ENCODE measurements around the gene B4GALT6. TPM values are rescaled to one million over a fixed set of nuclear protein-coding genes. Genes with fewer than 3 reads are reported as not detected.

Gene B4GALT6
- total and polyA plus RNA-seq, 9 of the 15 experiments (the other 6 are each of a cell fraction or from before 2014, with no cell fraction given): 0.03 to 0.27 (median 0.08) TPM

DNA sequence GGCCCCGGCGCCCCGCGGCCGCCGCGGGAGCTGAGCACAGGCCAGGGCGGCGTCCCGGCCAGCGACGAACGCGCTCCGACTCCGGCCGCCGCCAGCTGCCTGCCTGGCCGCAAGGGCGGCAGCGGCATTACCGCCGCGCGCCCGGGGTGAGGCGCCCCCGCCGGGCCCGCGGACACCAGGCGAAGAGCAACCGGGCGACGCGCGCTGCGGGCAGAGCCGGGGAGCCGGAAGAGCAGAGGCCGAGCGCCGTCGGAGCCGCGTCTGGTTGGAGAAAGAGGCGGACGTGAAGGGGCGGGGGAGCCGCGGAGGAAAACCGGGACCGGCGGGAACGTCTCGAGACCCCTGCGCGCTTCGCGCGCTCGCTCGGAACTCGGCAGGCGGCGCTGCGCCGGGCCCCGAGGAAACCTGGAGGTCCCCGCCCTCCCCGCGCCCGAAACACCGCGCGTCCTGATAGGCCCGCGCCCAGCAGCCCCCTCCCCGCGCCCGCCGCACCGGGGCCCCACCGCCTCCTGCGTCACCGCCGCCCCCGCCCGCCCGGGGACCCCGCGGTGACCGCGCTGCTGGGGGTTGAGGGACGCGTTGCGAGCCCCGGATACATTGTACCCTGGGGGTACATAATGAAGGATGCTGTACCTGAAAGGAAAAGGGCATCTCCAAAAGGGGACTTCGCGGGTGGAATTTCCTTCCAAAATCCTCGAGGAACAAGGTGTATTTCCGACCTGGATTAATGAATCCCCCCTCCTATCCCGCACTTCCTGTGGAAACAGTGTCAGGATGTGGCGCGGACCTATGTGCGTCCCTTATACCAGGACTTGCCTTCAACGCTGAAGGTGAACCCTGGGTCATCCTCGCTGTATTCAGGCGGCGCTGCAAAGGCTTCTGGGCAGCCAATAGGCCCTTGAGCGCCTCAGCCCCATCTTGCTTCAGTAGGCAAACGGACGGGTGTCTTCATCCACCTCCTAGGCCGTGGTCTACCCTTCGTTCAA is 1.0 kb upstream of the B4GALT6 start (continued):
- TF ChIP-seq CTBP1 (IDR thresholded peaks at IDR 0.05; ENCODE audit: borderline replicate concordance) (peak; percentile 83), ETV6 (IDR thresholded peaks at IDR 0.05; ENCODE audit: borderline replicate concordance in 1 of 2, low read depth in 2 of 2, low read length in 1 of 2) (no peak), ETV6 (CRISPR knock-in tag; IDR thresholded peaks at IDR 0.05; ENCODE audit: borderline replicate concordance) (no peak), CBX8 (IDR thresholded peaks at IDR 0.05; ENCODE audit: borderline replicate concordance, extremely low read depth, low read depth, low read length, poor library complexity, severe bottlenecking) (no peak), L3MBTL2 (IDR thresholded peaks at IDR 0.05) (peak; percentile 44; the same call in 1 of the 2 replicates), NFXL1 (CRISPR knock-in tag; IDR thresholded peaks at IDR 0.05) (no peak), MTA2 (IDR thresholded peaks at IDR 0.05; ENCODE audit: low read depth) (no peak)

DNA sequence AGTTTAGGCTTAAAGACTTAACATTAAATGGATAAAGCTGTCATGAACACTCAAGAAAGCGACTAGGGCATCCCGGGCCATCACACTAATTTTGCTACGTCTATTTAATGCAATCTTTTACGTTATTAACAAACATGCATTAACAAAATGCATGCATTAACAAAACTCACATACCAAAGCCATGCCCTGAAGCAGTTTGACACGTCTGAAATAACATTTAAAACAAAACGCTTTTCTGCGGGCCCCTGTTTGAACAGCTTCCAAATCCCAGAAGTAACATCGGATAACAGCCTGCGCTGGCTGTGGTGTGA is 458 bp downstream of the B4GALT6 start:
- DNase-seq (ENCODE audit: extremely low read depth in 1 of 4, low spot score in 3 of 4) (no peak), ATAC-seq (no peak), FAIRE-seq (no peak)
- Histone ChIP-seq H3K36me3 (ENCODE audit: control insufficient read depth, insufficient read depth, low read length) (no peaks in the 10 kb centered on the region), H3K4me3 (no peak overlapping the region), H3K9ac (ENCODE audit: insufficient read depth in 1 of 2, low read depth in 2 of 2, low read length in 2 of 2) (no peak overlapping the region), H4K20me1 (replicated peaks; ENCODE audit: control insufficient read depth, insufficient read depth, low read length) (no peaks in the 10 kb centered on the region), H3K9me3 (replicated peaks; ENCODE audit: control insufficient read depth, insufficient read depth, low read depth, low read length) (no peaks in the 10 kb centered on the region; the same call in 1 of the 2 replicates), H3K27me3 (ENCODE audit: control insufficient read depth in 2 of 2, insufficient read depth in 2 of 2, low read length in 2 of 2) (peaks cover 2 to 8% of the 10 kb centered on the region in 2 experiments; a peak in 2 of 5 replicates), H3K79me2 (ENCODE audit: control insufficient read depth, insufficient read depth, low read length) (no peaks in the 10 kb centered on the region), H3K4me1 (replicated peaks in 1 of 2; ENCODE audit: control insufficient read depth in 2 of 2, insufficient read depth in 2 of 2, low read length in 2 of 2) (peaks cover 0 to 12% of the 10 kb centered on the region in 2 experiments; a peak in 1 of 5 replicates), H3K9me1 (ENCODE audit: control insufficient read depth, insufficient read depth, low read length) (no peaks in the 10 kb centered on the region), H3K27ac (ENCODE audit: extremely low read depth, low read depth, low read length) (no peak overlapping the region), H3K4me2 (ENCODE audit: insufficient read depth, low read length) (peak overlapping the region; percentile 35), H2AFZ (ENCODE audit: low read depth, low read length) (peak overlapping the region; percentile 42)
- in situ Hi-C loops (cut with MboI) (no loop called here), intact Hi-C loops (cut with micrococcal nuclease) (no loop called here)
- TF ChIP-seq CBX8 (IDR thresholded peaks at IDR 0.05; ENCODE audit: borderline replicate concordance, extremely low read depth, low read depth, low read length, poor library complexity, severe bottlenecking): peak; percentile 28
- no peak for TF ChIP-seq ZNF23 (CRISPR knock-in tag; IDR thresholded peaks at IDR 0.05)
- POLR2A ChIA-PET: no interaction called here
- 14% methylated on average over 9 of the region's 9 CpGs for WGBS (ENCODE audit: insufficient coverage, low coverage, missing lambda C conversion rate)
- CTCF ChIA-PET (ENCODE audit: low intra/inter-chr PET ratio): interaction anchor here (0.6 kb wide), 1 partner anchor 147 kb away, joined by 3 read pairs; no protein-coding TSS in a partner anchor
- no TSS peak for BruUV-seq (replicated peaks)
